Stimulated activated effector memory CD8-positive, alpha-beta T cell treated with anti-CD3 and anti-CD28 coated beads, Interleukin-12 subunit alpha, Interleukin-12 subunit beta, amount 100 ng/mL, for 72 hours (primary cell): ENCODE measurements around the gene LIX1L.
"Not testable (repeated sequence)": the region's sequence is repeated elsewhere in the genome, so short reads cannot be mapped to it uniquely, and the experiment has no call there.

Experiments
- ATAC-seq: fragments of 150-1000 bp; cut with Tn5 transposase; 2 replicates; pipeline ENCODE4 v1.10.0; 2021
- DNase-seq, 2 donors: peaks; one replicate each; pipeline ENCODE4 v3.0.0; 2021 to 2022; ENCODE audit warnings: low spot score in 2 of 2
- H3K27ac Mint-ChIP-seq: one replicate; pipeline ENCODE4 v1.8.0; 2022; ENCODE audit warnings: mild to moderate bottlenecking, mixed read lengths
- H3K36me3 Mint-ChIP-seq: one replicate; pipeline ENCODE4 v1.8.0; 2022; ENCODE audit warnings: mild to moderate bottlenecking, mixed read lengths
- H3K4me1 Mint-ChIP-seq: one replicate; pipeline ENCODE4 v1.8.0; 2022; ENCODE audit warnings: mixed read lengths
- H3K4me3 Mint-ChIP-seq: one replicate; pipeline ENCODE4 v1.8.0; 2022; ENCODE audit warnings: mild to moderate bottlenecking, mixed read lengths
- H3K9me3 Mint-ChIP-seq: one replicate; pipeline ENCODE4 v1.8.0; 2022; ENCODE audit warnings: mixed read lengths

The LIX1L gene

DNA sequence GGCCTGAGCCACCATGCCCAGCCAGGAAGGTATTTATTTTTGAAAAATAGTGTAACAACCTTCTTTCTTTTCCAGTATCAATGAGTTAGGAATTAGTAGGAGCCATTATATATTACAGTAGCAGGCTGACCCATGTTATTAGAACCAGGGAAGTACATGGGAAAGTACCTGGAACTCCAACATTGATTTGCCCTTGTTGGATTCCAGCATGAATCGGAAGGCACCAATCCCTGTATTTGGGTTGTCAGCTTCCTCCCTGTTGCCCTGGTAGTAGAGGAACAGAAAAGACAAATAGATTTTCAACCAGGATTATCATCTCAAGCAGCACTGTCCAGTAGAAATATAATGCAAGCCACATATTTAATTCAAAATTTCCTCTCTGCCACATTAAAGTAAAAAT is 20.4 kb downstream of the LIX1L start:
- peaks cover 86% of the 10 kb centered on the region for H3K36me3 Mint-ChIP-seq
- no peak for ATAC-seq
- DNase-seq: no peak
- H3K27ac Mint-ChIP-seq: no peak overlapping the region
- H3K9me3 Mint-ChIP-seq: no peaks in the 10 kb centered on the region
- H3K4me1 Mint-ChIP-seq: peaks cover 15% of the 10 kb centered on the region
- no peak overlapping the region for H3K4me3 Mint-ChIP-seq

DNA sequence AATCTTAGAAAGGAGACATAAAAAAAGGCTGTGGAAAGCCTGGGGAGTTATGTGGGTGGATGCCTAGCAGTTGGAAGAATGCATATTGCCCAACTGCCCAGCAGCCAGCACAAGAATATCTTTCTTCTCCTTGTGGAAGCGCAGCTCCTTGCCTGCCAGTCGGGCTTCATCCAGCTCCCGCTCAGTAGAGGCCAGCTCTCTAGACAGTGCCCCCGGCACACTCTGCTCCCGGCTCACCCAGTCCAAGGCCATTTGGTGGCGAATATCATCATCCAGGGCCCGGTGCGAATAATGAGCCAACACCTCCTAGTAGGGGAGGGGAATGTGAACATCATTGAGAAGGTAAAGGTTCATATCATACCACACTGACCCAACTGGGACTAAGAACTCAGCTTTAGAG is 21.6 kb downstream of the LIX1L start:
- no peak for ATAC-seq
- Mint-ChIP-seq H3K4me3 (no peak overlapping the region), H3K36me3 (peaks cover 80% of the 10 kb centered on the region), H3K4me1 (peaks cover 25% of the 10 kb centered on the region), H3K27ac (peak overlapping the region; percentile 45), H3K9me3 (no peaks in the 10 kb centered on the region)
- no peak for DNase-seq

DNA sequence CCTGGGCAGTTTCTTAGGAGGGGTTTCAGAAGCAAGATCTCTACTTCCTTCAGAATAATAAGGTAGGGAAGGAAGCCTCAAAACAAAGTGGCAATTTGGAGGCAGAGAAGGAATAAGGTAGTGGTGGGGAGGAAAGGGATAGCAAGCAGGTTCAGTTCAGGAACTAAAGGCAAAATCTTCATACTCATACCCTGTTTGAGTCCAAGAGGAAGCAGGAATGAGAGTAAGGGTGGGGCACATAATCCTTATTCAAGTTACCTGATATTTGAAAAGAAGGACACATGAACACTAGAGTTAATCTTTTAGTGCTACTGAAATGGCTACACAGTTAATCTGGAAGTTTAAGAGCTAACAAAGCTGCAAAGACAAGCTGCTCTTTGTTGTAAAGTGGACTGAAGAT is 22.1 kb downstream of the LIX1L start:
- ATAC-seq: no peak
- DNase-seq: no peak
- H3K36me3 Mint-ChIP-seq: peaks cover 74% of the 10 kb centered on the region
- no peaks in the 10 kb centered on the region for H3K9me3 Mint-ChIP-seq
- peaks cover 30% of the 10 kb centered on the region for H3K4me1 Mint-ChIP-seq
- H3K27ac Mint-ChIP-seq: no peak overlapping the region
- H3K4me3 Mint-ChIP-seq: no peak overlapping the region

DNA sequence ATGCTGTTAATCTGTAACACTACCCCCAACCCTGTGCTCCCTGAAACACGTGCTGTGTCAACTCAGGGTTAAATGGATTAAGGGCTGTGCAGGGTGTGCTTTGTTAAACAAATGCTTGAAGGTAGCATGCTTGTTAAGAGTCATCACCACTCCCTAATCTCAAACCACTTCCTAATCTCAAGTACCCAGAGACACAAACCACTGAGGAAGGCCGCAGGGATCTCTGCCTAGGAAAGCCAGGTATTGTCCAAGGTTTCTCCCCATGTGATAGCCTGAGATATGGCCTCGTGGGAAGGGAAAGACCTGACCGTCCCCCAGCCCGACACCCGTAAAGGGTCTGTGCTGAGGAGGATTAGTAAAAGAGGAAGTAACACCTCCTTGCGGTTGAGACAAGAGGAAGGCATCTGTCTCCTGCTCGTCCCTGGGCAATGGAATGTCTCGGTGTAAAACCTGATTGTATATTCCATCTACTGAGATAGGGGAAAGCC is 25.3 kb downstream of the LIX1L start:
- ATAC-seq, H3K9me3 Mint-ChIP-seq: not testable (repeated sequence)
- Mint-ChIP-seq H3K27ac (peak overlapping the region; percentile 88), H3K36me3 (peaks cover 53% of the 10 kb centered on the region), H3K4me1 (peaks cover 38% of the 10 kb centered on the region), H3K4me3 (peak overlapping the region; percentile 56)
- DNase-seq: peak in 1 of 2 donors; percentile 70

DNA sequence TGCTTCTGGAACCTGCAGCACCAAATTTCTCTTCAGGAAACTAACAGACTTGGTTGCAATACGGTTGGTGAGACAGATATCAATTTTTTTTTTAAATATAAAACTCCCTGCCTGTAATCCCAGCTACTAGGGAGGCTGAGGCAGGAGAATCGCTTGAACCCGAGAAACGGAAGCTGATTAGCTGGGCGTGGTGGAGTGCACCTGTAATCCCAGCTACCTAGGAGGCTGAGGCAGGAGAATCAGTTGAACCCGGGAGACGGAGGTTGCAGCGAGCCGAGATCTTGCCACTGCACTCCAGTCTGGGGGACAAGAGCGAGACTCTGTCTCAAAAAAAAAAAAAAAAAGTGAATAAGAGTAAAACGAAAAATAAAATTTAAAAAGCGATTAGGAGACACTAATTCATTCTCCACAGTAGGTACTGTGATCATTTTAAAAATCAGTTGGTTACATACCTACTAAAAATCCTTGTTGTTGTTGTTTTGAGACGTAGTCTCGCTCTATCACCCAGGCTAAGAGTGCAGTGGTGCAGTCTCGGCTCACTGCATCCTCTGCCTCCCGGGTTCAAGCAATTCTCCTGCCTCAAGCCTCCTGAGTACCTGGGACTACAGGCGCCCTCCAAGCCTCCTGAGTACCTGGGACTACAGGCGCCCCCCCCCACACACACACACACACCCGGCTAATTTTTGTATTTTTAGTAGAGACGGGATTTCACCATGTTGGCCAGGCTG is 29.7 kb downstream of the LIX1L start:
- Mint-ChIP-seq H3K27ac (no peak overlapping the region), H3K4me3 (no peak overlapping the region), H3K36me3 (peaks cover 24% of the 10 kb centered on the region), H3K4me1 (peaks cover 30% of the 10 kb centered on the region), H3K9me3 (no peaks in the 10 kb centered on the region)
- ATAC-seq: no peak
- DNase-seq: no peak

DNA sequence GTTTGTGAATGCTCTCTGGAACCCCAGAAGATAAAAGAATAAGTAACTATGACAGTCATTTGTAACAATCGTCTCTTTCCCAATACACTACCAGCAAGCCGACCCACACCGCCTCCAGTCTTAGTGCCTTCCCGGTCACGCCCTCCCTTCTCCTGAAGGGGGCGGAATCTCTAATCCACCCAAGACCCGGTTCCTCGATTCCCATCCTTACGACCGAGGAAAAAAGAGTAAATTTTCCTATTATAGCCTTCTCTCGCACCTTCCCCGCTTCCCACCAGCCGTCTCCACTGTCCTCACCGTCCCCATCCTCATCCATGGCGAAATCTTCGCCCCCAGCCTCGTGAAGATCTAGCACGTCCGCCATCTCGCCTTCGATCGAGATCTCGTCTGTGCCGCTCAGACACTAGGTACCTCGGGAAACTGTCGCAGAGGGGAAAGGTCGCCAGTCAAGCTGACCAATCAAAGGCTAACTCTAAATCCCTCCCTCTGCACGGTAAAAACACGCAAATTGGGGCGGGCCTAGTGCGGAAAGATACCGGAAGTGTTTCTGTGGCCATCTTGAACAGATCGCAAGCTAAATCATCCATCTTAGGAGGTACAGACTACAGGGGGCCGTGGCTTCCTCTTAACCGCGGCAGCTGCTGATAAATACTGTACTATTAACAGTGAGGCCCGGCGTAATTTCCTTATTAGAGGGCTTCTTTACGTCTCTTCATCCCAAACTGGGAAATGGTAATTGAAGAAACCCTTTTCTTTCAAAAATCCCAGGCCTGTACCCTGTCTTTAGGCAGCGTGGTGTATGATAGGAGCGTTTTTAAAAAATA is 30.5 kb downstream of the LIX1L start, which contains the start of gene RBM8A:
Gene RBM8A (minus strand): TSS at position 422 of the 824 bp plus-strand sequence. CDS start 58 bp downstream, at position 364.
- Mint-ChIP-seq H3K4me3 (no peak within 1 kb of the TSS), H3K9me3 (no peaks in the 10 kb centered on the region), H3K36me3 (peaks cover 29% of the 10 kb centered on the region), H3K4me1 (peaks cover 22% of the 10 kb centered on the region), H3K27ac (no peak within 1 kb of the TSS)
- peak; percentile 70 to 92 for DNase-seq
- peak; percentile 97 for ATAC-seq

DNA sequence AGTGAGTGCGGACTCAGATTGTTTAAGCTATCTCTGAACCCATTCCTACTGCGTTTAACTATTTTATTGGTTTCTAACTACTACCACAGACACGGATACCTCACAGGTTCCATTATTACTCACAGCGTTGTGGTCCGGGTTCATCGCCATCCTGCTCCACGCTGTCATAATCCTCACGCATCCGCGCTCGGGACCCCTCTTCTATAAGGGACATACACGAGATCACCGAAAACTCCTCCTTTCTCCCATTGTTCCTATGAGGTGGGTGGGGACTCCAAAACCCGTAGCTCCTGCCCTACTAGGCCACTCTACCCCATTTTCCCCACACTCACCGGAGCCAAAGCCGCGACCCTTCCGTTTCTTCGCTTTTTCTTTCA is 31.1 kb downstream of the LIX1L start:
- ATAC-seq (peak; percentile 79), DNase-seq (peak; percentile 28 to 81)
- no peak overlapping the region for H3K27ac Mint-ChIP-seq
- H3K4me1 Mint-ChIP-seq: peaks cover 16% of the 10 kb centered on the region
- no peak overlapping the region for H3K4me3 Mint-ChIP-seq
- H3K36me3 Mint-ChIP-seq: peaks cover 31% of the 10 kb centered on the region
- no peaks in the 10 kb centered on the region for H3K9me3 Mint-ChIP-seq

DNA sequence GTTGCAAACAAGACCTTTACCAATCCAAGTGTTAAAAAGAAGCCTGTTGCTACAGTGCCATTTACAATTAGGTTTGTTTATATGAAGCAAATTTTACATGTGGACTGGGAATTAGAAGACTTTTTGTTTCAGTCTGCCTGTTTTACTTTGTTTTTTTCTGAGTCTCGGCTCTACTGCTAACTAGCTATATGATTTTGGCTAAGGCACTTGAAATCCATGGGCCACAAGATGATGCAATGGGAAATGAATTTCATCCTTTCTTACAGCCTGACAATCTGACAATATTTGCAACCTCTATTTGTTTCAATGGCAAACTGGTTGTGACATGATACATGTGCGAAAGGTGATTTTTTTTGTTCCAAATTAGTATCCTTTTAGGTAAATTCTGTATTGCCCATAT is 35.6 kb downstream of the LIX1L start:
- Mint-ChIP-seq H3K9me3 (no peaks in the 10 kb centered on the region), H3K36me3 (peaks cover 42% of the 10 kb centered on the region), H3K27ac (no peak overlapping the region), H3K4me3 (no peak overlapping the region), H3K4me1 (peaks cover 25% of the 10 kb centered on the region)
- DNase-seq (no peak), ATAC-seq (no peak)

DNA sequence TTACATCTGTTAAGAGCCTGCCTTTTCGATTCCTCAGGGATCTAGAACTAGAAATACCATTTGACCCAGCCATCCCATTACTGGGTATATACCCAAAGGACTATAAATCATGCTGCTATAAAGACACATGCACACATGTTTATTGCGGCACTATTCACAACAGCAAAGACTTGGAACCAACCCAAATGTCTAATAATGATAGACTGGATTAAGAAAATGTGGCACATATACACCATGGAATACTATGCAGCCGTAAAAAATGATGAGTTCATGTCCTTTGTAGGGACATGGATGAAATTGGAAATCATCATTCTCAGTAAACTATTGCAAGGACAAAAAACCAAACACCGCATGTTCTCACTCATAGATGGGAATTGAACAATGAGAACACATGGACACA is 37.5 kb downstream of the LIX1L start:
- Mint-ChIP-seq H3K36me3 (peaks cover 59% of the 10 kb centered on the region), H3K4me3 (peak overlapping the region; percentile 94), H3K27ac (peak overlapping the region; percentile 94), H3K4me1 (peaks cover 41% of the 10 kb centered on the region)
- H3K9me3 Mint-ChIP-seq, ATAC-seq, DNase-seq: not testable (repeated sequence)

DNA sequence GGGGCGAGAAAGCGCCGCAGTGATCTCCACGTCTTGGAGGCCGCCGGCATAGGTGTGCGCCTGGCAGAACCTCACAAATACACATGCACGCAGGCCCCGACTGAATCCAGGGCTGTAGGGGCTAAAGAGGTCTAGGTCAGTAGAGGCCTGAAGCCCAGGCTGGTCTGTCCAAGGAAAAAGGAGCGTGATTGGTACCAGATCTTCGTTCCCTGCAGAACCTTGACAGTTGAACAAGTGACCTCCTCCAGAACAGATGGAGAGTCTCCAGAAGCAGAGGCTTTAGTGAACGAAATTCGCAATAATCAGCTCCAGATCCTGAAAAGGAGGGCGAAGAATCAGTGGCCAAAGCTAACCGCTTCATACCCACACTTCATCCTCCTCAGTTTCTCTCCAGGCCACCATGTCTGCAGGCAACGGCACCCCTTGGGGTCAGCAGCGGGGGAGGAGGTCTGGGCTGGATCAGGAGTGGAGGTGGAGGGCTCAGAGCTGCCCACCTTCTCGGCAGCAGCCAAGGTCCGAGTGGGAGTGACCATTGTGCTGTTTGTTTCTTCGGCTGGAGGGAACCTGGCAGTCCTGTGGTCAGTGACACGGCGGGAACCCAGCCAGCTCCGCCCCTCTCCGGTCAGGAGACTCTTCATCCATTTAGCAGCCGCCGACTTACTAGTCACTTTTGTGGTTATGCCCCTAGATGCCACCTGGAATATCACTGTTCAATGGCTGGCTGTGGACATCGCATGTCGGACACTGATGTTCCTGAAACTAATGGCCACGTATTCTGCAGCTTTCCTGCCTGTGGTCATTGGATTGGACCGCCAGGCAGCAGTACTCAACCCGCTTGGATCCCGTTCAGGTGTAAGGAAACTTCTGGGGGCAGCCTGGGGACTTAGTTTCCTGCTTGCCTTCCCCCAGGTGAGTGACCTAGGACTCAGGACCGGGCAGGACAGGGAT is 38.6 kb downstream of the LIX1L start:
- Mint-ChIP-seq H3K4me3 (peak overlapping the region; percentile 94), H3K9me3 (no peaks in the 10 kb centered on the region), H3K27ac (peak overlapping the region; percentile 94), H3K4me1 (peaks cover 41% of the 10 kb centered on the region), H3K36me3 (peaks cover 69% of the 10 kb centered on the region)
- ATAC-seq (peak; percentile 92), DNase-seq (no peak)

DNA sequence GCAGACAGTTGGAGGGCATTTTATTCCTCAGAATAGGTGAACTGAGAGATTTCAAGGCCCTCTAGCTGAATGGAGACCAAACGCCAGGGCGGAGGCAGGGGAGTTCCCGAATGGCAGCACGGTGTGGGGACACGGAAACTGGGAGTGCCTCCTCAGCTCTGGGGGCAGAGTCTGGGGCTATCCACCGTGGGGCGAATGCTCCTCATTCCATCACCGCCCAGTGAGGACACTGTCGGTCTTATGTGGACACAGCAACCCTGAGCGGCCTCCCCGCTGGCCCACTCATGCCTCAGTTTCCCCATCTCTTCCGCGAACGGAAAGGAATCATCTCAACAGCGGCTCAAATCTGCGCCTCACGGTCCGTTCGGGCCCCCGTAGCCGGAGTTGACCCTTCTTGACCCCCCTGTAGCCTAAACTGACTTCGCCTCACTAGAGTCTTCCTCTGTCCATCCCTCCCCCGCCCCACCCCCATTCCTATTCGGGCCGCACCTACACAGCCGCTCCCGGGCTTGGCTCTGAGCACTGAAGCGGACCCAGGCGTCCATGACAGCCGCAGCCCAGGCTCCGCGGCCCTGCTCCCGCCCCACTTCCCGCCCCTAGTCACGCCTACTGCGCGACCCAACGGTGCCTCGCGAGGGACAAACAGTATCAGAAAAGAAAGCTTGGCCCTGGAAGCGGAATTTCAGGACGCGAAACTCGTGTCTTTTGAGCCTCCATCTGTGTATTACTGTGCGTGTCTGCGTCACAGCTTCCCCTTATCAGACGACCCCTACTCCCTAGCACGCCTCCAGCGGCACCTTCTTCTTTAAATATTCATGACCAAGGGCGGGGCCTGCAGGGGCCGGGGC is 39.4 kb downstream of the LIX1L start, which contains the start of gene PEX11B:
Gene PEX11B (minus strand): TSS at position 574 of the 848 bp plus-strand sequence. CDS start 29 bp downstream, at position 545.
- DNase-seq: peak; percentile 78 to 94
- no peaks in the 10 kb centered on the region for H3K9me3 Mint-ChIP-seq
- peaks cover 63% of the 10 kb centered on the region for H3K36me3 Mint-ChIP-seq
- H3K4me3 Mint-ChIP-seq: peak within 1 kb of the TSS; percentile 94
- peaks cover 41% of the 10 kb centered on the region for H3K4me1 Mint-ChIP-seq
- peak within 1 kb of the TSS; percentile 94 for H3K27ac Mint-ChIP-seq
- ATAC-seq: peak; percentile 96

DNA sequence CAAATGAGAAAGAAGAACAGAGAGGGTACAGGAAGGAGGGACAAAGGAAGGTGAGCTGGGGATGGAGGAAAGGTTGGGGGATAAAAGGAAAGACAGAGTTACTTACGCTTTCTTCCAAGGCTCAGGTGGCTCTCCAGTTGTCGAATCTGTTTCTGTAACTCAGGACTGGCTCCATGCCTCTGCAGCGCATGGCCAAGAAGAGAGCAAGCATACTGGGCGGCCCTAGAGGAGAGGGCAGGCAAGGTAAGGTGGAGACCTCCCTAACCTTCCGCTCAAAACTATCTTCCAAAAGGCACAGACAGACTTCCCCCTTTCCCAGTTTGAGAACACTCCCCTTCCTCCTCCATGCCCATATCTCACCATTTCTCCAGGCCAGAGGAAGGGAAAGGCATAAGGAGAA is 40.2 kb downstream of the LIX1L start:
- H3K4me1 Mint-ChIP-seq: peaks cover 41% of the 10 kb centered on the region

DNA sequence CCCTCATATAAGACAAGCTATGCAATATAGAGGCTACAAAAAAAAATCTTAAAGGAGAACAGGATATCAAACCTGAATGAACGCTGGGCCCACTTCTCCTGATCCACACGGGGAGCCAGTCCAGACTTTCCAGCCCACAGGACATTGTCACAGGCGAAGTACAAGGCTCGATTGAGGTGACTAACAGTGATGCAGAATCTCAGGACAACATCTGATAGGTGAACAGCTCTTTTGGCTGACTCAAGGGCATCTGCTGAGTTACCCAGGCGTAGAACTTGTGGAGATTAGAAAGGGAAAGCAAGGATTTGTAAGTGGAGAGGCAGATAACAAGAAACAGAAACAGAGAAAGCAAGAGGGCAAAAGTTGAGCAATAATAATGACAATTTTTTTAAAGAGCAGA is 41.1 kb downstream of the LIX1L start:
- ATAC-seq (no peak), DNase-seq (no peak)
- Mint-ChIP-seq H3K4me1 (peaks cover 41% of the 10 kb centered on the region), H3K9me3 (no peaks in the 10 kb centered on the region), H3K4me3 (peak overlapping the region; percentile 94), H3K27ac (peak overlapping the region; percentile 68), H3K36me3 (peaks cover 61% of the 10 kb centered on the region)

More for the DNA sequence above, 40.2 kb downstream of the LIX1L start:
- DNase-seq: no peak
- no peak for ATAC-seq
- H3K9me3 Mint-ChIP-seq: no peaks in the 10 kb centered on the region
- H3K27ac Mint-ChIP-seq: peak overlapping the region; percentile 94
- H3K4me3 Mint-ChIP-seq: peak overlapping the region; percentile 94
- H3K36me3 Mint-ChIP-seq: peaks cover 62% of the 10 kb centered on the region

DNA sequence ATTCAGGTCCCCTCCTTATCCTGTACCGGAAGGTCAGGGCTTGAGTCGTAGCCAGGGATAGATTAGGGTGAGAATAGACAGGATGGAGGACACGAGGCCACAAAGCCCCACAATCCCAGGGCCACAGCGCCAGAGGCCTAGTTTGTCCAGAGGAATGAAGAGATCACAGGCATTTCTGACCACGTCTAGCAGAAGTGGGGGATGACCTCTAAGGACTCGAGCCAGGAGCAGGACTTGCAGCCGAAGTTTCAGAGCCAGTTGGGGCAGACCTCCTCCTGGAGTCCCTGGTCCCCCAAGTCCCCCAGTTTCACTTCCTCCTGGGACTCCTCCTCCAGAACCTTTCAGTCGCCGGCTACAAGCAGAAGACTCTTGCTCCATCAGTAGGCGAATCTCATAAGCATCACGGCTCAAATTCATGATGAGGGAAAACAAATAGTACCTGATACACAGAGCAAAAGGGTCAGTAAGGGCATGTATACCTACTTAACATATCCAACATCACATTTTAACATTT is 45.6 kb downstream of the LIX1L start:
- H3K4me3 Mint-ChIP-seq: no peak overlapping the region
- peaks cover 15% of the 10 kb centered on the region for H3K4me1 Mint-ChIP-seq
- no peak for DNase-seq
- no peak for ATAC-seq
- no peaks in the 10 kb centered on the region for H3K9me3 Mint-ChIP-seq
- peak overlapping the region; percentile 49 for H3K27ac Mint-ChIP-seq
- peaks cover 66% of the 10 kb centered on the region for H3K36me3 Mint-ChIP-seq
